Measurements from ENCODE around the gene ORC6.

ORC6 gene

DNA sequence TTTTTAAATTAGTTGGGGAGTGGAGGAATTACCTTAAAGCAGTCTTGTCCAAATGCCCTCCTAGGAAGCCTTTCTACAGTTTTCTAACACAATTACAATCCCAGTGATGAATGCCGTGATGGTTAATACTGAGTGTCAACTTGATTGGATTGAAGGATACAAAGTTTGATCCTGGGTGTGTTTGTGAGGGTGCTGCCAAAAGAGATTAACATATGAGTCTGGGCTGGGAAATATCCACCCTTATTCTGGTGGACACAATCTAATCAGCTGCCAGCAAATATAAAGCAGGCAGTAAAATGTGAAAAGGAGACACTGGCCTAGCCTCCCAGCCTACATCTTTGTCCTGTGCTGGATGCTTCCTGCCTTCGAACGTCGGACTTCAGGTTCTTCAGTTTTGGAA, 12.2 kb downstream of the ORC6 start:
- DNase-seq (ENCODE audit: low spot score), result no peak

- DNase-seq (ENCODE audit: low spot score), result no peak
These were observed 12.6 kb downstream of the ORC6 start for GRCh38 chr16:46702030-46702429.

DNA sequence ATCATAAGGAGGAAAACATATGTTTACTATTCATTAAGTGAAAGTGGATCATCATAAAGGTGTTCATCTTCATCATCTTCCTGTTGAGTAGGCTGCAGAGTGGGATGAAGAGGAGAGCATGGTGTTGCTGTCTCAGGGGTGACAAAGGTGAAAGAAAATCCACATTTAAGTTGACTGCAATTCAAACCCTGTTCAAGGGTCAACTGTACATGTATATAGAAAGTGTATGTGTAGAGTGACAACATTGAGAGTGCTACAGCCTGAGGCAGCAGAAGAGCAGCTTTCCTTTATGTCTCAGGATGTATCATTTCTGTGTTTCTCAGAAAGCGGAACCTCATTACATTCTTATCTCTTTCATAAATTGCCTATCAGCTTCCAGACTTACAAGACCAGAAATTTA, 17.2 kb downstream of the ORC6 start:
- no peak for DNase-seq (ENCODE audit: low spot score)

GRCh38 chr16:46709469-46710005, 20.1 kb downstream of the ORC6 start:
- no peak for DNase-seq (ENCODE audit: low spot score)

DNA sequence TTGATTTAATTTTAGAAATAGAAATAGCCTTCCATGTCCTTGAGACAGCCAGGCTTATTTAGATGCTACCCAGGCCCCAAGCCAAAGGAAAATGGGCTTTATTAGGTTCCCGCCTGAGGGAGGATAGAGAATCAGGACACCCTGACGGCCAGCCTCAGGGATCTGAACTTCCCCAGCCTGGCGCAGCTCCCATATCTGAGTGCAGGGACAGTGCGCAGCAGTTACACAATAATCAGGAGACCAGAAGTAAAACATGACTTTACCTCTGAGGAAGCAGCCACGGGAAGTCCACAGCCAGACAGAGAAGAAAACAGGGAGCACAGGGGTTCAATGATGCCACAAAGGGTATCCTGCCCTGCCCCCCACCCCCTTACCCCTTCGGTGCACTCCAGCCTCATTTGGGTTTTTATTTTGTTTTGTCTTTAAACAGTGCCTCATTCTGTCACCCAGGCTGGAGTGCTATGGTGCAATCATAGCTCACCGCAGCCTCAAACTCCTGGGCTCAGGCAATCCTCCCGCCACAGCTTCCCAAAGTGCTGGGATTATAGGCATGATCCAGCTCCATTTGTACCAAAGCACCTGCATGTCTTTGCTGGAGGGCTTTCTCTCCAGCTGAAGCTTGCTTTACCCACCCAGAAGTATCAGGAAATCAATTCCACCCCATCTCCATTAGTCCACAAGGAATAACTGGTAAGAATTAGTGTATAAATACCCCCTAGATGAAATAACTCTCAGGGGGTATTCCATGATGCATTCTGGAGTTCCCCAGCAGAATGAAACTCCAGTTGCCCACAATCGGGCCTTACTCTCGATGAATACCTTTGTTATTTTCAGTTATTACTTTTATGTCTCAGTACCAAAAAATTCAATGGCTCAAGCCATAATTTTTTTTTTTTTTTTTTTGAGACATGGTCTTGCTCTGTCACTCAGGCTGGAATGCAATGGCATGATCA, 21.9 kb downstream of the ORC6 start:
- no peak for DNase-seq (ENCODE audit: low spot score)

DNA sequence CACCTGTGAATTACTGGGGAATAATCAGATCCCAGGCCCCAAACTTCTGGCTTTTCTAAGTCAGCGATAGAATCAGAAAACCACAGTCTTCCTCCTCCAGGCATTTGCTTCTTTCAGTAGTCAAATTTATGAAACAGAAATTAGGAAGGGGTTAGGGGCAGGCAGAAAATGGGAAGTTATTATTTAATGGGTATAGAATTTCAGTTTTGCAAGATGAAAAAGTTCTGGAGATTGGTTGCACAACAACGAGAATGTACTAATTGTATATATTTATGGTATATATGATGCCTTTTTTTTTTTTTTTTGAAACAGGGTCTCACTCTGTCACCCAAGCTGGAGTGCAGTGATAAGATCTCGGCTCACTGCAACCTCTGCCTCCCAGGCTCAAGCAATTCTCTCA, 23.5 kb downstream of the ORC6 start:
- no peak for DNase-seq (ENCODE audit: low spot score)

DNA sequence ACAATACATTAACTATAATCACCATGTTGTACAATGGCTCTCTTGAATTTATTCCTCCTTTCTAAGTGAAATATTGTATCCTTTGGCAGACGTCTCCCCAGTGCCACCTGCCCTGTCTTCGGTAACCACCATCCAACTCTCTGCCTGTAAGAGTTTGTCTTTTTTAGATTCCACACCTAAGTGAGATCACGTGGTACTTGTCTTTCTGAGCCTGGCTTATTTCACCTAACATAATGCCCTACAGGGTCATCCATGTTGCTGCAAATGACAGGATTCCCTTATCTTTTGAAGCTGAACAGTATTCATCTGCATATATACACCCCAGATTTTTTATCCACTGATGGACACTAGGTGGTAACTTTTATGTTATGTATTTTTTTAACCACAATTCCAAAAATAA, 24.2 kb downstream of the ORC6 start:
- no peak for DNase-seq (ENCODE audit: low spot score)

- DNase-seq (ENCODE audit: low spot score), result no peak
These were observed 25.5 kb downstream of the ORC6 start for GRCh38 chr16:46714797-46715591.

GRCh38 chr16:46715769-46716305, 26.4 kb downstream of the ORC6 start:
- DNase-seq (ENCODE audit: low spot score), result no peak

DNA sequence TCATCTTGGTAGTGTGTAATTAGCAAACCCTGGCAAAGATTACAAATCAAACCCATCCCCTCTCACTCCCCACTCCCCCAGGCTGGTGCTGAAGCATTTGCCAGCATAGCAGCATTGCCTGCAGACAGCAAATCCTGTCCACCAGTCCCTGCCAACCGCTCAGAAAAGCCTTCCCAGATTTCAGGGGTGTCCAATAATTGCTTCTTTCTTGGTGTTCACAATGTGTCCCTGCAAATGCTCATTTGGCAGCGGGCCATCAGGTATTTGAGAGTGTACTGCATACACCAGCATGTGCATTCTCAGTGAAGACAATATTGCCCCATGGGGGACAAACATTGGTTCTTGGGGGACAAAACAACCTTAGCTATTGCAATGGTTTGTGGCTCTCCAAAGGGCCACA, 28.2 kb downstream of the ORC6 start:
- DNase-seq (ENCODE audit: low spot score), result no peak

- no peak for DNase-seq (ENCODE audit: low spot score)
These were observed 28.8 kb downstream of the ORC6 start for GRCh38 chr16:46718214-46718613.

- no peak for DNase-seq (ENCODE audit: low spot score)
These were observed 30.1 kb downstream of the ORC6 start for GRCh38 chr16:46719528-46719927.

- DNase-seq (ENCODE audit: low spot score), result no peak
These were observed 31.2 kb downstream of the ORC6 start for GRCh38 chr16:46720619-46721018.

DNA sequence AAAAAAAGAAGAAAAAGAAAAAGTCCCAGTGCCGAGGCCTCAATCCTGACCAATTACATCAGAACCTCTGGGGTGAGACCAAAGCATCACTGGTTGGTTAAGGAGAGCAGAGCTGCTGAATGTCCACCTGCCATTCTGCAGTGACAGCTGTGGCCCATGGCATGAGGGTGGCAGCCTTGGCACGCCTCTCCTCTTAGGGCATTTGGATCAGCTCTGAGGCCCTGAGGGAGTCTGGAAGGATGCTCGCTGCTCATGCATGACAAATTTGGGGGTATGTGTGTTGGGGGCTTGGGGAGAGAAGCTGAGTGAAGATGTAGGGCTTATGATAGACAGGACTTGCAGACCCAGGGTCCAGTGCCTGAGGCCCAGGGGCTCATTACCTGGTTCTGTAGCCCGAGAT, 32.4 kb downstream of the ORC6 start:
- DNase-seq (ENCODE audit: low spot score), result no peak

DNA sequence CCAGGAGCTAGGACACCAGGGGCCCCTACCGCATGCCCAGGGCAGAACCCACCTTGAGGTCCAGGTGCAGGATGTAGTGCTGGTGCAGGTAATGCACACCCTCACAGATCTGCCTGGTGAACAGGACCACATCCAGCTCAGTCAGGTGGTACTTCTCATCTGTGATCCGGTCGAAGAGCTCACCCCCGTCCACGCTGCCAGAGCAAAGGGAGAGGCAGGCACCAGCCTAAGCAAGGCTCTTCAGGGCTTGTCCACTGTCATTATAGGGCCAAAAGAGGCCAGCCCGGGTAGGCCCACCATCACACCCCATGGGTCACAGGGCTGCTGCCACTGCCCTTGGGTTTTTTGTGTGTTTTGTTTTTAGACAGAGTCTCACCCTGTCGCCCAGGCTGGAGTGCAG, 37.7 kb downstream of the ORC6 start:
- no peak for DNase-seq (ENCODE audit: low spot score)

- no peak for DNase-seq (ENCODE audit: low spot score)
These were observed 38.2 kb downstream of the ORC6 start for GRCh38 chr16:46727630-46728029.

DNA sequence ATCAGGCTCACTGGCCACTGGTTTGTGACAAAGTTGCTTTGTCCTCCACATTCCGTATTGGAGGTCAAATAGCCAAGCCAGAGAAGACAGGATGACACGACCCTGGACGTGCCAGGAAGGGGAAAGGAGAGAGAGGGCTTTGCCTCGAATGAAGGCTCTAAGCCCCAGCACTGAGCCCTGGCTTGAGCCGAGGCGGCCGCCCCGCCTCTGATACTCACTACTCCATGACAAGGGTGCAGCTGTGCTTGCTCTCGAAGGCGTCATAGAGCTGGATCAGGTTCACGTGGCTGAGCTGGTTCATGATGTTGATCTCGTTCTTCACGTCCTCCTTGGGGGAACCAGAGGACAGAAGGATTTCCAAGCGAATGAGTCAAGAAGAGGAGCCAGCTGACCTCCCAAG, 39.3 kb downstream of the ORC6 start:
- DNase-seq (ENCODE audit: low spot score), result no peak

DNA sequence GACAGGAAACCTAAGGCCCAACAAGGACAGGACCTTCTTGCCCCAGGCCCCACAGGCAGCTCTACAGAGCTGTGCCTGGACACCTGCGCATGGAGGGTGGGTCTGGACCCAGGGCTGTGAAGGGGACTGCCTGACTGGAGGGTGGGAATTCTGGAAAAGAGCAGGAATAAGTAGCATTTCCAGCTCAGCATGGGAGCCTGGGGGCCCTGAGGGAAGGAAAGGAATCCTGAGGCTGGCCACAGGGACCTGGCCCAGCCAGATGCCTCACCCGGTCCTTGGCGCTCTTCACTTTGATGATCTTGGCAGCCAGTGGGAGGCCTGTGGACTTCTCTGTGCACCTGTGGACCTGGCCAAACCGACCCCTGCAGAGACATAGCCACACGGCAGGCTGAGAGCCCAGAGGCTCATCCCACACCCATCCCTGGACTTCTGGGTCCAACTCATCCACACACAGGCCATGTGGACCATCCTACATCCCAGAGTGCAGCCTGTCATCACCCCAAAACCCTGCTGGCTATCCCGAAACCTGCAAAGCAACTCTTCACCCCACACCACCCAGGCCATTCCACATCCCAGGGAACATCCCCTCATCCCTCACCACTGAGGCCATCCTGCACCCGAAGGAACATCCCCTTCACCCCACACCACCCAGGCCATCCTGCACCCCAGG, 40.0 kb downstream of the ORC6 start:
- no peak for DNase-seq (ENCODE audit: low spot score)

GRCh38 chr16:46730126-46730525, 40.7 kb downstream of the ORC6 start:
- DNase-seq (ENCODE audit: low spot score), result no peak

GRCh38 chr16:46730801-46731690, 41.6 kb downstream of the ORC6 start:
- no peak for DNase-seq (ENCODE audit: low spot score)
